ENCODE data around the gene COG2.
"Not testable (repeated sequence)": the region's sequence is repeated elsewhere in the genome, so short reads cannot be mapped to it uniquely, and the experiment has no call there.

Gene COG2

GRCh38 chr1:230680300-230681025 lies 38.2 kb downstream of the COG2 start:
- no peak for DNase-seq

GRCh38 chr1:230681599-230681998 lies 39.3 kb downstream of the COG2 start:
- no peak for DNase-seq

- no peak for DNase-seq
Measured at GRCh38 chr1:230682274-230682673, 40.0 kb downstream of the COG2 start.

DNA sequence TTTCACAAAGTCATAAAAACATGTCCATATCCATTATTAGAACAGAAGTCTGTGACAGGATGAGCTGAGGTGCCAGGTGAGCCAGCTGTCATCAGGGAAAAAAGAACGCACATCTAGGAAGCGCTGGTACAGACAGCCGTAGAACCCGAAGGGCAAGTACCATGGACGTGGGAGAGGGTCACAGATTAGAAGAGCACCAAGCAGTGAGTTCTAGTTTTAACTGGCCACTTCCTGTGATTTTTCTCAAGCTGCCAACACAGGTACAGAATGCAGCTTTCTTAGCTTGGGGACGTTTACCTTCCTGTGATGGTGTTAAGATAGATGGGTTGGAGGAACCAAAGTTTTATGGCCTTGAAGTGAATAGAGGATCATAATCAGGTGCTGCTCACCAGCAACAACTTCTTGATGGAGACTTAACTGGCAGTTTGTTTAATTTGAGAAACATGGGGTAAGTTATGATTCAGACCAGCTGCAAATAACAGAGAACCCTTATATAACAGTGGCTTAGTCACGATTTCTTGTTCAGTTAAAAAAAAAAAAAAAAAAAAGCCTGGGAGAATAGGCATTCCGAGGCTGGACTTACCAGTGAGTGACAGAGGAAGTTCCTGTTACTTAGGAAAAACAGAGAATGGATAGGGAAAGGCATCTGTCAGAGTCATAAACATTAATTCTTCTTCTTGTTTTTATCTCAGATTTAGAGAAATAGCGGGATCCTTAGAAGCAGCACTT lies 40.8 kb downstream of the COG2 start:
- DNase-seq = no peak

- DNase-seq = no peak
Measured at GRCh38 chr1:230684146-230684545, 41.9 kb downstream of the COG2 start.

DNA sequence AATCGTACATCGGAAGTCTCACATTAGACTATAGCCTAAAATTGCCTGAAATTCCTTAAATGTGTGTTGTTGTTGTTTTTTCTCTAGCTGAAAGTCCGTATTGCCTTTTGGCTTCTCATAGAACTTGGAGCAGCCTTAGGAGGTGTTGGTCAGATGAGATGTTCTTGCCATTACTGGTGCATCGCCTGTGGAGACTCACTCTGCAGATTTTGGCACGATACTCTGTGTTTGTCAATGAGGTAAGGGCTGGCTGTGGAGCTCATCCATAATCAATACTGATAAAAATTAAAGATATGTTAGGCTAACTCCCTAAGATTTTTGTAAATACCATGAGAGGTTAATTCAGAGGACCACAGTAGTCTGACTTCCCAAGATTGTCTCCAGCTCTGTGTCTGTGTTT lies 42.7 kb downstream of the COG2 start:
- DNase-seq = no peak

DNA sequence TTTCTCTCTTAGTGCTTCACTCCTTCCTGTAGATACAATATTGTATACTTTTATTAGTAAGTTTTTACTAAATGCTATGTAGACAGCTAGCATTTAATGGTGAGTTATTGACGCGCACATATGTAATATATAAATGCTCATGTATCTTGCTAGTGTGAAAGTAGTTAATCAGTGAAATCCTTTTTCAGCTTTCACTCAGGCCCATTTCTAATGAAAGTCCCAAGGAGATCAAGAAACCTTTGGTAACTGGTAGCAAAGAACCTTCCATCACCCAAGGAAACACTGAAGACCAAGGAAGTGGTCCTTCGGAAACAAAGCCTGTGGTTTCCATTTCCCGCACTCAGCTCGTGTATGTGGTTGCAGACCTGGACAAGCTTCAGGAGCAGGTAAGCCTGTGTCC lies 44.5 kb downstream of the COG2 start:
- DNase-seq = no peak

DNA sequence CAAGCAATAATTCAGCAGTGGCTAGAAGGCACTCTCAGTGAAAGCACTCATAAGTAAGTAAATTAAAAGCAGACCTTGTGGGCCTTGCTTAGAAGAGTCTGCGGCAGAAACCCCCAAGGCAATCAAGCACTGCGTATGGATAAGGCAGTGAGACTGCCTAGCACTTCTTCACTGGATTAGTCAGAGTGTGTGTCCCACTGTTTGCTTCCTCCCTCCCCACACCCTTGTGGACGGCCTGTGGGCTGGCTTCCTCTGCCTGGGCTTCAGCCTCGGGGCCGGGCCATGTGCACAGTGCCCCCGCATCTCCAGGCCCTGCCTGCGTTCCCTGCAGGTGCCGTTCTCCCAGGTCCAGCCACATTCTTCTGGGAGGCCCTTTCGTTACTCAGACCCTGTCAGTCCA lies 47.8 kb downstream of the COG2 start:
- DNase-seq = no peak

DNA sequence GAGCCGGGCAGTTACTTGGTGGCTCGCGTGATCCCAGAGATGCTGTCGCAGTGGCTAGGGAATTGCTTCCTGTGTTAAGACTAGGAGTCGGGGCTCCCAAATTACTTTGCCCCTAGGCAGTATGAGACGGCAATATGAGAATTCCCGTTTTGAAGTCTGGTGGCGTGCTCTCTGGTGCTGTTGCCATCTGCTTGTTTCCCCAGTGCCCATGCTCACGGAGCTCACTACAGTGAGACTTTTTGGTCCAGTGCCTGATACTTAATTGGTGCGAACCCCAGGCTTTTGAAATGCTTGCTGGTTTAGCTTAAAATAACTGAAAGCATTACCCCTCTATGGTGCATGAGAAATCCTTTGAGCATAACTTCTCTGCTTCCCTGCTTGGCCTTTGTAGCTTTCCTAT lies 49.3 kb downstream of the COG2 start:
- no peak for DNase-seq

DNA sequence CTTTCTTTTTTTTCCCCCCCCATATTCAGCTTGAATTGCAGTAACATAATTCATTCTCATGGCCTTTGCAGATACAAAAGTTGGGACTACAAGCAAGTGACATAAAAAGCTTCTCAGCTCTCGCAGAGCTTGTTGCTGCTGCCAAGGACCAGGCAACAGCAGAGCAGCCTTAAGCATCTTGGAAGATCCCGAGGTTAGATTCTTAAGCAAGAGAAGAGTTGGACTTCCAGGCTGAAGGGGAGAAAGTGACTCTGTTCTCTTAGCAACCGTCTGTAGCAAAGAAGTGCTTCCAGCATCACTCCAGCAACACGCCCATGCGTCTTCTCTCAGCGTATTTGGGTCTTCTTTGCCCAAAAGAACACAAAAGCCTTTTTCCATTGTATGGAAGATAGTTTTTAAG lies 50.9 kb downstream of the COG2 start:
- no peak for DNase-seq

DNA sequence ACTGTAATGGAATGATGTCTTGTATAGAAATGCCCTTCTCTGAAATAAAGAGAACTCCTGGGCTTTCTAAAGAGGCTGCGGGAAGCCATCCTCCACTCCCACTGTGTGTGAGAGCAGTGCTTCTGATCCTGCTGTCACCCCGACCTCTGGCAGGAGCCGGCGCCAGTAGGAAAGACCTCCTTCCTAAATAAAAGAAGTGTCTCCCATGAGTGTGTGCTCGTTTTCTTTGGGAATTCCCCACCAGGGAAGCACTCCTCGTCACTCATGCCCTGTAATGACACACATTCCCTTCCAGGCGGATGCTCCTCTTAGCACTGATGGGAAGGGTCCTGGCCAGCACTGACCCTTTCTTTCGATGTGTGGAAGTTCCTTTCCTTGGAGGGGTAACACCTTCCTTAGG lies 51.5 kb downstream of the COG2 start:
- DNase-seq = no peak

- no peak for DNase-seq
Measured at GRCh38 chr1:230694464-230694863, 52.2 kb downstream of the COG2 start.

- DNase-seq = no peak
Measured at GRCh38 chr1:230694991-230695390, 52.7 kb downstream of the COG2 start.

- no peak for DNase-seq
Measured at GRCh38 chr1:230696218-230696617, 53.9 kb downstream of the COG2 start.

GRCh38 chr1:230696722-230697437 lies 54.6 kb downstream of the COG2 start:
- no peak for DNase-seq

DNA sequence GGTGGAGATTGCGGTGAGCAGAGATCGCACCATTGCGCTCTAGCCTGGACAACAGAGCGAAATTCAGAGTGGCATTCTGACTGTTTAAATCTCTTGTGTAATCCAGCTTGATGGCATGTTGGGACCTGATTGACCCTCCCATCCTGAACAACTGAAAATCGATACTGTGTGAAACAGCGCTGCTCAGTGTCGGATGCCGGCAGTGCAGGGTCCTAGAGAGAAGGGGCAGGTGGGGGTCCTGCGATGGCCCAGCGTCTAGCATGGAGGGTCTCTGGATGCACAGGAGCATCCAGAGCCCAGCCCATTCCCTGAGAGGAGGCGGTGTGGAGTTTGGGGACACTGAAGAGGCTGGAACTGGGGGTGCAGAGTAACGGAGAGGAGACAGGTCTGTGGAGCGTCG lies 55.8 kb downstream of the COG2 start:
- DNase-seq = no peak

DNA sequence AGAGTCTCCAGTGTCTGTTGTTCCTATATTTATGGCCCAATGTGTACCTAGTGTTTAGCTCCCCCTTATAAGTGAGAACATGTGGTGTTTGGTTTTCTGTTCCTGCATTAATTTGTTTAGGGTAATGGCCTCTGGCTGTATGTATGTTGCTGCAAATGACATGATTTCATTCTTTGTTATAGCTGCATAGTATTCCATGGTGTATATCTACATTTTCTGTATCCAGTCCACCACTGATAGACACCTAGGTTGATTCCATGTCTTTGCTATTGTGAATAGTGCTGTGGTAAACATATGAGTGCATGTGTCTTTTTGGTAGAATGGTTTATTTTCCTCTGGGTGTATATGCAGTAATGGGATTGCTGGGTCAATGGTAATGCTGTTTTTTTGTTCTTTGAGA lies 56.7 kb downstream of the COG2 start:
- DNase-seq = not testable (repeated sequence)

DNA sequence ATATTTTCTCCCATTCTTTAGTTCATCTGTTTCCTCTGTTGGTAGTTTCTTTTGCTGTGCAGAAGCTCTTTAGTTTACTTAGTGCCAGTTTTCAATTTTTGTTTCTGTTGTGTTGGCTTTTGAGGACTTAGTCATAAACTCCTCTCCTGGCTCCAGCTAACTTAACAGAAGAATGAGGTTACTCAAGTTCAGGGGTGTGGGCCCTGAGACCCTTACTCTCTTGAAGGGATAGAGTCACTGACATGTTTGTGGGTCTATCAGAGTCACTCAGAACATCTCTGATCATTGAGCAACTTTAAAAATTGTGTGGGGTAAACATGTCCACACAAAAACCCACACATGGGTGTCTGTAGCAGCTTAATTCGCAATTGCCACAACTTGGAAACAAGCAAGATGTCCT lies 57.4 kb downstream of the COG2 start:
- DNase-seq = no peak

GRCh38 chr1:230700132-230700531 lies 57.9 kb downstream of the COG2 start:
- DNase-seq = no peak

- DNase-seq = no peak
Measured at GRCh38 chr1:230701434-230701833, 59.2 kb downstream of the COG2 start.

DNA sequence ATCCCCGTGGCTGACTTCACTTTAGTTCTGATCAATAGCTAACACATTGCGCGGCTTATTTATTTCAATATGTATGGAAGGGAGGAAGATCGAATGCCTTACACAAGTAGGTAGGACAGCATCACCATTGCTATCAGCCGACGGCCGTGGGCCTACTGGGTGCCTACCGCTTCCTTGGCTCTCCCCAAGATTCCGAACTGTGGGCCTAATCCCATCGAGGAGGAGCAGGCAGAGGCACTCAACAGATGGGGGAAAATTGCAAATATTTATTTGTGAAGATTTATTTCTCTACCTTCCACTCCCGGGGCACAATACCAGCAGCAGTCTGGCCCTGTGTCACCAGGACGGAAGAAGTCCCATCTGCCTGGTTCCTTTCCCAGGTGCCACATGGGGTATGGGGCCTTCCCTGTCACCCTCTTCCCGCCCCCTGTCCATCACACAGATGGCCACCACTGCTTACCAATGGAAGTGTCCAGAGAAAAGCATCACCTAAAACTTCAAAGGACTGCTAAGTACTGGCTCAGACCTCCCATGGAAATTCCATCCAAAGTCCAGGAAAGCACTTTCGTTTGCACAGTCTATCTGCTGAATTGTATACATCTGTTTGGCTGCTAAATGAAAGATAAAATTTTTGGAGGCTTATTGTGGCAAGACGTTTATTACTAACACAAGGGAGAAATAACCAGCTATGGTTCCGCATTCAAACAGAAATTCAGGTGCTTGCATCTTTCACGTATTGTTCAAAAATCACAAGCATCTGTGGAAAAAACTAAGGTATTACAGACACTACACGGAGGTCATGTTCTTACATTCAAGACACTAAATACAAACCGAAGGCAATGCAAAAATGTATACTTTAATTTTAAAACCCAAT lies 59.9 kb downstream of the COG2 start:
- DNase-seq = no peak

- no peak for DNase-seq
Measured at GRCh38 chr1:230702934-230703678, 60.8 kb downstream of the COG2 start.

Data from CD4-positive, alpha-beta T cell treated with Interleukin-17A for 4 hours (primary cell).